ENCODE results near the gene TRPM5. TPM values are rescaled to one million over a fixed set of nuclear protein-coding genes. Genes with fewer than 3 reads are reported as not detected.

TRPM5 gene
- total RNA-seq, 1 donor from 2014 or later: 0.34 TPM

DNA sequence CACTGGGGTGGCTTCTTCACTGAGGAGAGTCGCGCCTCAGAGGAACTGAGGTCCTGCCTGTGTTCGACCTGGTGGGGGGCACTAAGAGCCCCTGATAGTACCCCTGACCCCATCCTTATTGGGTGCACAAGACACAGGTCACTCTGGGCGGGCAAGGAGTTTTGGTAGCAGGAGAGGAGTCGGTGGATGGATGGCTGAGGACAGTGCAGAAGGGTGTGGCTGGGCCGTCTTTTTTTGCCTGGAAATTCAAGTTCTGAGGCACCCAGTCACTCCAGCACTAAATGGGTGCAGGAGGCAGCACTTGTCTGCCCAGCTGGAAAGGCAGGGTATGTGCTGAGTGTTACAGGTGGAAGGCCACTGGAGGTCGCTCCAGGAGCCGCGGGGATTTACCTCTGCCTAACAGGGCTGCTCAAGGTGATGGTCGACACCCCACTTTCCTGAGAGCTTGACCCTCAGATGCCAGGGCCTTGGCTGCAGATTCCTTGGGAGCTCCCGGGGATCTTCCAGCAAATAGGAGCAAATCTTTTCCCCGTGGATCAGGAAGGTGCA is 42.8 kb downstream of the TRPM5 start:
- TF ChIP-seq CTCF (IDR thresholded peaks at IDR 0.05) (no peak), EZH2 (IDR thresholded peaks at IDR 0.05) (no peak), EZH2phosphoT487 (IDR thresholded peaks at IDR 0.05) (no peak)
- H3K27me3 Mint-ChIP-seq (ENCODE audit: insufficient read depth, low read depth): peaks cover 5% of the 10 kb centered on the region

GRCh38 chr11:2400762-2401435 is 43.4 kb downstream of the TRPM5 start:
- Mint-ChIP-seq H3K4me3 (peak overlapping the region; percentile 92), H3K27me3 (ENCODE audit: insufficient read depth, low read depth) (peaks cover 3% of the 10 kb centered on the region), H3K4me1 (peaks cover 6% of the 10 kb centered on the region), H3K27ac (peak overlapping the region; percentile 92), H3K9me3 (no peaks in the 10 kb centered on the region), H3K36me3 (peaks cover 1% of the 10 kb centered on the region)
- no peak for TF ChIP-seq EZH2phosphoT487 (IDR thresholded peaks at IDR 0.05)
- no peak for TF ChIP-seq CTCF (IDR thresholded peaks at IDR 0.05)
- TF ChIP-seq EZH2 (IDR thresholded peaks at IDR 0.05): no peak
- Histone ChIP-seq H2AFZ (replicated peaks) (peak overlapping the region; percentile 14), H3K36me3 (no peaks in the 10 kb centered on the region), H3K4me2 (peak overlapping the region; percentile 94), H3K9ac (peak overlapping the region; percentile 98), H3K79me2 (ENCODE audit: low read depth) (peaks cover 19% of the 10 kb centered on the region), H3F3A (ENCODE audit: low read depth) (peaks cover 22% of the 10 kb centered on the region), H3K27ac (no peak overlapping the region), H4K20me1 (ENCODE audit: low read depth) (no peaks in the 10 kb centered on the region), H3K4me1 (peaks cover 5% of the 10 kb centered on the region), H3K27me3 (no peaks in the 10 kb centered on the region), H3K4me3 (peak overlapping the region; percentile 91), H3K9me3 (ENCODE audit: low read depth) (no peaks in the 10 kb centered on the region)
- DNase-seq (ENCODE audit: low spot score): peak; percentile 29

More for the DNA sequence above, 42.8 kb downstream of the TRPM5 start:
- Histone ChIP-seq H3K4me1 (peaks cover 5% of the 10 kb centered on the region), H4K20me1 (ENCODE audit: low read depth) (no peaks in the 10 kb centered on the region), H3K27me3 (no peaks in the 10 kb centered on the region), H3K27ac (no peak overlapping the region), H2AFZ (replicated peaks) (no peak overlapping the region), H3K79me2 (ENCODE audit: low read depth) (peaks cover 19% of the 10 kb centered on the region), H3F3A (ENCODE audit: low read depth) (peaks cover 22% of the 10 kb centered on the region), H3K36me3 (no peaks in the 10 kb centered on the region), H3K4me3 (peak overlapping the region; percentile 91), H3K9me3 (ENCODE audit: low read depth) (no peaks in the 10 kb centered on the region), H3K9ac (peak overlapping the region; percentile 98), H3K4me2 (peak overlapping the region; percentile 94)
- H3K27ac Mint-ChIP-seq: peak overlapping the region; percentile 85
- H3K36me3 Mint-ChIP-seq: peaks cover 1% of the 10 kb centered on the region
- peaks cover 6% of the 10 kb centered on the region for H3K4me1 Mint-ChIP-seq
- no peak for DNase-seq (ENCODE audit: low spot score)
- H3K4me3 Mint-ChIP-seq: peak overlapping the region; percentile 92
- H3K9me3 Mint-ChIP-seq: no peaks in the 10 kb centered on the region

- Mint-ChIP-seq H3K27me3 (ENCODE audit: insufficient read depth, low read depth) (peaks cover 3% of the 10 kb centered on the region), H3K9me3 (no peaks in the 10 kb centered on the region), H3K4me3 (peak within 1 kb of the TSS; percentile 92), H3K27ac (peak within 1 kb of the TSS; percentile 92), H3K36me3 (peaks cover 1% of the 10 kb centered on the region), H3K4me1 (peaks cover 6% of the 10 kb centered on the region)
- Histone ChIP-seq H3K9me3 (ENCODE audit: low read depth) (no peaks in the 10 kb centered on the region), H3K79me2 (ENCODE audit: low read depth) (peaks cover 19% of the 10 kb centered on the region), H3K9ac (peak within 1 kb of the TSS; percentile 98), H3F3A (ENCODE audit: low read depth) (peaks cover 22% of the 10 kb centered on the region), H3K4me1 (peaks cover 5% of the 10 kb centered on the region), H3K4me3 (peak within 1 kb of the TSS; percentile 91), H3K27me3 (no peaks in the 10 kb centered on the region), H2AFZ (replicated peaks) (peak within 1 kb of the TSS; percentile 14), H3K4me2 (peak within 1 kb of the TSS; percentile 94), H3K36me3 (no peaks in the 10 kb centered on the region), H4K20me1 (ENCODE audit: low read depth) (no peaks in the 10 kb centered on the region), H3K27ac (peak within 1 kb of the TSS; percentile 73)
- TF ChIP-seq EZH2phosphoT487 (IDR thresholded peaks at IDR 0.05) (no peak), CTCF (IDR thresholded peaks at IDR 0.05) (peak; percentile 96)
- peak; percentile 100 for DNase-seq (ENCODE audit: low spot score)
Measured at GRCh38 chr11:2400069-2400761, 44.1 kb downstream of the TRPM5 start, which contains the start of gene TSSC4. TSSC4 (plus strand) TSS chr11:2400750; CDS start chr11:2402634, 1,884 bp downstream.

Data from neural progenitor cell (in vitro differentiated cells).